A549 (cell line): ENCODE measurements around the gene IFI30. TPM values are rescaled to one million over a fixed set of nuclear protein-coding genes. Genes with fewer than 3 reads are reported as not detected.

ENCODE experiments used
- ATAC-seq, 2 experiments: fragments of 200-7000 bp in 1 of 2; fragments of >200 bp in 1 of 2; cut with Nextera tagmentation in 1 of 2; cut with Tn5 transposase in 1 of 2; 3 replicates each; pipeline versions ENCODE4 v1.8.0 to v1.9.1; 2018 to 2020; ENCODE audit warnings: mild to moderate bottlenecking in 1 of 2, moderate library complexity in 1 of 2
- CTCF ChIA-PET: fragments of 300-600 bp; sonication (Branson Sonifier 250); formaldehyde crosslinking; extraction: SDS; loops from one replicate; lab custom pipeline; 2021; ENCODE audit warnings: antibody characterized with exemption, inconsistent platforms; lab: Yijun Ruan, JAX
- POLR2A ChIA-PET: fragments of 350-600 bp; formaldehyde crosslinking; extraction: SDS; loops from one replicate; lab custom pipeline; 2021; ENCODE audit warnings: antibody characterized with exemption, inconsistent platforms; lab: Yijun Ruan, JAX
- DNase-seq, 2 experiments: peaks; one replicate each; pipeline versions ENCODE4 v3.0.0 to v3.0.0-alpha.2; 2011 to 2016; ENCODE audit warnings: low read depth in 1 of 2, low spot score in 1 of 2
- FAIRE-seq: peaks from 2 replicates; lab custom pipeline; 2011; peaks lifted over from hg19 to GRCh38; lab: Jason Lieb, UNC
- H3K27ac ChIP-seq, 2 experiments: fragments of >200 bp; sonication (Bioruptor Twin); formaldehyde crosslinking; 3 replicates each; pipeline ENCODE4 v1.5.1; 2016 to 2017
- H3K4me1 ChIP-seq: fragments of >200 bp; sonication (Bioruptor Twin); formaldehyde crosslinking; 3 replicates; pipeline ENCODE4 v1.6.1; 2016
- H3K4me2 ChIP-seq: fragments of >200 bp; sonication (Bioruptor Twin); formaldehyde crosslinking; 3 replicates; pipeline ENCODE4 v1.6.1; 2016
- H3K4me3 ChIP-seq: fragments of >200 bp; sonication (Bioruptor Twin); formaldehyde crosslinking; 3 replicates; pipeline ENCODE4 v1.5.1; 2016
- H3K9me3 ChIP-seq: fragments of >200 bp; sonication (Bioruptor Twin); formaldehyde crosslinking; 3 replicates; pipeline ENCODE4 v1.6.1; 2016
- CBX8 ChIP-seq: fragments of 200-600 bp; sonication (generic); IDR thresholded peaks from 2 replicates; pipeline ENCODE4 v1.6.1; 2016
- CHD2 ChIP-seq: fragments of 150-350 bp; IDR thresholded peaks from 2 replicates; pipeline ENCODE4 v1.6.1; 2014; ENCODE audit warnings: low read length; ENCODE audit not compliant: partially characterized antibody
- EHF ChIP-seq: fragments of 250-450 bp; sonication (Bioruptor Pico); IDR thresholded peaks from 2 replicates; pipeline ENCODE4 v1.5.0; 2020; ENCODE audit warnings: mild to moderate bottlenecking
- EHMT2 ChIP-seq: fragments of 200-600 bp; sonication (generic); IDR thresholded peaks from 2 replicates; pipeline ENCODE4 v1.6.1; 2016; ENCODE audit warnings: antibody characterized with exemption, low read depth, mild to moderate bottlenecking, moderate library complexity
- EP300 ChIP-seq, 2 experiments: fragments of >200 bp; sonication (Bioruptor Twin); formaldehyde crosslinking; IDR thresholded peaks; 2 replicates in 1 of 2; 3 replicates in 1 of 2; pipeline ENCODE4 v1.6.1; 2016 to 2017
- ESRRA ChIP-seq: fragments of 150-350 bp; IDR thresholded peaks from 2 replicates; pipeline ENCODE4 v1.6.1; 2014; ENCODE audit warnings: mild to moderate bottlenecking, low read length, borderline replicate concordance
- FOSB ChIP-seq: fragments of 250-450 bp; sonication (Bioruptor Pico); IDR thresholded peaks from 2 replicates; pipeline ENCODE4 v1.5.0; 2020; ENCODE audit warnings: mild to moderate bottlenecking, moderate library complexity
- FOSL2 ChIP-seq, 2 experiments: fragments of 450-650 bp in 1 of 2; fragments of >200 bp in 1 of 2; sonication (Bioruptor Twin) in 1 of 2; formaldehyde crosslinking; IDR thresholded peaks; 2 replicates each; pipeline versions ENCODE4 v1.5.0 to v1.6.1; 2016 to 2020; ENCODE audit warnings: mild to moderate bottlenecking in 1 of 2, moderate library complexity in 1 of 2
- FOXS1 ChIP-seq: fragments of 250-450 bp; sonication (Bioruptor Pico); IDR thresholded peaks from 2 replicates; pipeline ENCODE4 v1.5.0; 2020; ENCODE audit warnings: mild to moderate bottlenecking, moderate library complexity
- HEYL ChIP-seq: fragments of 250-450 bp; sonication (Bioruptor Pico); IDR thresholded peaks from 2 replicates; pipeline ENCODE4 v1.8.0; 2021; ENCODE audit warnings: mild to moderate bottlenecking, moderate library complexity
- HOXA7 ChIP-seq: fragments of 250-450 bp; sonication (Bioruptor Pico); IDR thresholded peaks from 2 replicates; pipeline ENCODE4 v1.5.0; 2020; ENCODE audit warnings: mild to moderate bottlenecking, moderate library complexity
- HOXB13 ChIP-seq: fragments of 250-450 bp; sonication (Bioruptor Pico); IDR thresholded peaks from 2 replicates; pipeline ENCODE4 v1.5.0; 2020; ENCODE audit warnings: low read depth, mild to moderate bottlenecking, moderate library complexity
- JUN ChIP-seq, 2 experiments: fragments of >200 bp; sonication (Bioruptor Twin); formaldehyde crosslinking; IDR thresholded peaks; 2 replicates in 1 of 2; 3 replicates in 1 of 2; pipeline ENCODE4 v1.6.1; 2016 to 2017
- JUNB ChIP-seq: fragments of >200 bp; sonication (Bioruptor Twin); formaldehyde crosslinking; IDR thresholded peaks from 2 replicates; pipeline ENCODE4 v1.6.1; 2016
- KDM1A ChIP-seq: fragments of 200-600 bp; sonication (generic); IDR thresholded peaks from 2 replicates; pipeline ENCODE4 v1.6.1; 2016; ENCODE audit warnings: low read depth, mild to moderate bottlenecking
- MAFK ChIP-seq: fragments of 450-650 bp; IDR thresholded peaks from 2 replicates; pipeline ENCODE4 v1.6.1; 2014; ENCODE audit not compliant: partially characterized antibody
- MYC ChIP-seq: IDR thresholded peaks from 2 replicates; pipeline ENCODE4 v1.6.1; 2012; ENCODE audit warnings: mild to moderate bottlenecking, inconsistent platforms, low read length, improper control_type of control experiment, borderline replicate concordance
- NR3C1 ChIP-seq: fragments of >200 bp; sonication (Bioruptor Twin); formaldehyde crosslinking; IDR thresholded peaks from 3 replicates; pipeline ENCODE4 v1.6.1; 2017
- POLR2A ChIP-seq: IDR thresholded peaks from 2 replicates; pipeline ENCODE4 v1.6.1; 2012; ENCODE audit warnings: mild to moderate bottlenecking, low read length
- RCOR1 ChIP-seq: fragments of 150-350 bp; IDR thresholded peaks from 2 replicates; pipeline ENCODE4 v1.6.1; 2014; ENCODE audit warnings: antibody characterized with exemption, low read length, low read depth
- SMC3 ChIP-seq: fragments of >200 bp; sonication (Bioruptor Twin); formaldehyde crosslinking; IDR thresholded peaks from 3 replicates; pipeline ENCODE4 v1.6.1; 2018; ENCODE audit warnings: inconsistent platforms
- SREBF2 ChIP-seq: fragments of 450-650 bp; IDR thresholded peaks from 2 replicates; pipeline ENCODE4 v1.6.1; 2014; ENCODE audit warnings: mild to moderate bottlenecking, moderate library complexity
- TFCP2L1 ChIP-seq: fragments of 250-450 bp; sonication (Bioruptor Pico); IDR thresholded peaks from 2 replicates; pipeline ENCODE4 v1.5.0; 2021; ENCODE audit warnings: mild to moderate bottlenecking
- TP53 ChIP-seq: fragments of 250-450 bp; sonication (Bioruptor Pico); IDR thresholded peaks from 2 replicates; pipeline ENCODE4 v1.5.0; 2021; ENCODE audit warnings: mild to moderate bottlenecking, moderate library complexity
- ZSCAN20 ChIP-seq: fragments of 250-450 bp; sonication (Bioruptor Pico); IDR thresholded peaks from 2 replicates; pipeline ENCODE4 v1.8.0; 2022; ENCODE audit warnings: mild to moderate bottlenecking, moderate library complexity
- WGBS: methylation state at CpG from one replicate; pipeline ENCODE4 v1.1.6; 2017; ENCODE audit errors: missing lambda C conversion rate; 5-methylcytosine and 5-hydroxymethylcytosine counted together
- polyA plus RNA-seq, 4 experiments: library from polyadenylated mRNA; depleted of rRNA in 3 of 4; stranded (reverse); fragments of >200 nt; fragmentation: RNase III in 1 of 4; extraction: RNeasy Plus Mini Kit Qiagen cat#74134 plus additional on column Dnase treatment in 1 of 4; gene quantifications; 2 replicates in 3 of 4; 3 replicates in 1 of 4; pipeline ENCODE4 v1.2.3, GENCODE V29; 2011 to 2017
- TF ChIP-seq, protein P1 (sequence below): IDR thresholded peaks from 2 replicates; pipeline ENCODE4 v1.6.1; 2012
- TF ChIP-seq, protein P2 (sequence below): fragments of 450-650 bp; IDR thresholded peaks from 2 replicates; pipeline ENCODE4 v1.6.1; 2014; ENCODE audit warnings: antibody characterized with exemption
- TF ChIP-seq, protein P3 (sequence below): fragments of 250-450 bp; sonication (Bioruptor Pico); IDR thresholded peaks from 2 replicates; pipeline ENCODE4 v1.5.0; 2021; ENCODE audit warnings: mild to moderate bottlenecking, moderate library complexity, borderline replicate concordance
- TF ChIP-seq, protein P4 (sequence below): fragments of 150-350 bp; IDR thresholded peaks from 2 replicates; pipeline ENCODE4 v1.6.1; 2014; ENCODE audit warnings: low read depth, mild to moderate bottlenecking, low read length

The IFI30 gene
- polyA plus RNA-seq, 2 of the 4 experiments (the other 2 are of a cell fraction): 11.2 to 13.5 TPM

DNA sequence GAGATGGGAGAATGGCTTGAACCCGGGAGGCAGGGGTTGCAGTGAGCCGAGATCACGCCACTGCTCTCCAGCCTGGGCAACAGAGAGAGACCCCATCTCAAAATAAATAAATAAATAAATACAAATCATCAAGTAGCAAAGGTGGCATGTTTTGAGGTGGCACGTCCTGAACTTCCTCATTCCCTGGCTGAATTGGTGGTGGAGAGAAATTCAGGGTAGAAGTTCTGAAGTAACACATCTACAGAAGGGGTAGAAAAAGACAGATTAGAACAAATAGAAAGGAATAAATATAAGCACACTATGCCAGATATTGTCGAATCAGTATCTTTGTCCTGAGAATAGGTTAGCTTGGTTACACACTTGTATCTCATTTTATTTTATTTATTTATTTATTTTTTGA, 6.3 kb downstream of the IFI30 start:
- no peak overlapping the region for H3K27ac ChIP-seq
- no peaks in the 10 kb centered on the region for H3K9me3 ChIP-seq
- POLR2A ChIA-PET: interaction anchor here (0.6 kb wide), 1 partner anchor 40 kb away, joined by 3 read pairs; no protein-coding TSS in a partner anchor
- H3K4me3 ChIP-seq: no peak overlapping the region
- CTCF ChIA-PET: interaction anchor here (1.2 to 1.8 kb wide), 4 partner anchors 9 to 72 kb away, joined by 3 to 5 read pairs (median 3); no protein-coding TSS in a partner anchor
- ATAC-seq: no peak
- H3K4me2 ChIP-seq: no peak overlapping the region
- FAIRE-seq: no peak
- no peak for DNase-seq
- TF ChIP-seq, protein P1, sequence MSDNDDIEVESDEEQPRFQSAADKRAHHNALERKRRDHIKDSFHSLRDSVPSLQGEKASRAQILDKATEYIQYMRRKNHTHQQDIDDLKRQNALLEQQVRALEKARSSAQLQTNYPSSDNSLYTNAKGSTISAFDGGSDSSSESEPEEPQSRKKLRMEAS: no peak
- no peak for TF ChIP-seq CHD2
- TF ChIP-seq TP53 (CRISPR knock-in tag): no peak
- TF ChIP-seq, all 56 proteins: peak for 0
- 77% methylated on average over 5 of the region's 5 CpGs for WGBS
- H3K4me1 ChIP-seq: no peaks in the 10 kb centered on the region

DNA sequence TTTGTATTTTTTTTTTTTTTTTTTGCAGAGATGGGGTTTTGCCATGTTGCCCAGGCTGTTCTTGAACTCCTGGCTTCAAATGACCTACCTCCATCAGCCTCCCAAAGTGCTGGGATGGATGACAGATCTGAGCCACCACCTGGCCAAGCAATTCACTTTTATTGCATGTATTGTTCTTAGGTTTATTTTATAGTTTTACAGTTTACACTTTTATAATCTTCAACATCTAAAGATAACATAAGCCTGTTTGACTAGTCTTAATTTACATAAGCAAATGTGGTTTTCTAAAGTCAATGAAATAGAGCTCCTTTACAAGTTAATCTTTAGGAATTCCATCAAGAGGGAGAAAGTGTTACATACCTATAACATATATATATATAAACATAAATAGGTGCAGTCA, 9.9 kb downstream of the IFI30 start:
- H3K9me3 ChIP-seq: no peaks in the 10 kb centered on the region
- ChIA-PET POLR2A (no interaction called here), CTCF (interaction anchor here (1.5 to 2.8 kb wide), 4 partner anchors 9 to 70 kb away, joined by 3 to 11 read pairs (median 9); partner anchors contain the start of gene MPV17L2)
- H3K4me1 ChIP-seq: no peaks in the 10 kb centered on the region
- no peak for FAIRE-seq
- TF ChIP-seq FOSB (CRISPR knock-in tag) (no peak), HOXB13 (no peak), EHF (no peak), TFCP2L1 (no peak), JUN (IDR thresholded peaks at IDR 0.05) (no peak), RCOR1 (no peak), POLR2A (no peak), SMC3 (no peak), EHMT2 (no peak)
- TF ChIP-seq, protein P2, sequence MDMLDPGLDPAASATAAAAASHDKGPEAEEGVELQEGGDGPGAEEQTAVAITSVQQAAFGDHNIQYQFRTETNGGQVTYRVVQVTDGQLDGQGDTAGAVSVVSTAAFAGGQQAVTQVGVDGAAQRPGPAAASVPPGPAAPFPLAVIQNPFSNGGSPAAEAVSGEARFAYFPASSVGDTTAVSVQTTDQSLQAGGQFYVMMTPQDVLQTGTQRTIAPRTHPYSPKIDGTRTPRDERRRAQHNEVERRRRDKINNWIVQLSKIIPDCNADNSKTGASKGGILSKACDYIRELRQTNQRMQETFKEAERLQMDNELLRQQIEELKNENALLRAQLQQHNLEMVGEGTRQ: no peak
- TF ChIP-seq, protein P3, sequence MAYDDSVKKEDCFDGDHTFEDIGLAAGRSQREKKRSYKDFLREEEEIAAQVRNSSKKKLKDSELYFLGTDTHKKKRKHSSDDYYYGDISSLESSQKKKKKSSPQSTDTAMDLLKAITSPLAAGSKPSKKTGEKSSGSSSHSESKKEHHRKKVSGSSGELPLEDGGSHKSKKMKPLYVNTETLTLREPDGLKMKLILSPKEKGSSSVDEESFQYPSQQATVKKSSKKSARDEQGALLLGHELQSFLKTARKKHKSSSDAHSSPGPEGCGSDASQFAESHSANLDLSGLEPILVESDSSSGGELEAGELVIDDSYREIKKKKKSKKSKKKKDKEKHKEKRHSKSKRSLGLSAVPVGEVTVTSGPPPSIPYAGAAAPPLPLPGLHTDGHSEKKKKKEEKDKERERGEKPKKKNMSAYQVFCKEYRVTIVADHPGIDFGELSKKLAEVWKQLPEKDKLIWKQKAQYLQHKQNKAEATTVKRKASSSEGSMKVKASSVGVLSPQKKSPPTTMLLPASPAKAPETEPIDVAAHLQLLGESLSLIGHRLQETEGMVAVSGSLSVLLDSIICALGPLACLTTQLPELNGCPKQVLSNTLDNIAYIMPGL: no peak
- no peak for DNase-seq
- no peak overlapping the region for H3K4me3 ChIP-seq
- H3K4me2 ChIP-seq: no peak overlapping the region
- no peak overlapping the region for H3K27ac ChIP-seq
- ATAC-seq: no peak

DNA sequence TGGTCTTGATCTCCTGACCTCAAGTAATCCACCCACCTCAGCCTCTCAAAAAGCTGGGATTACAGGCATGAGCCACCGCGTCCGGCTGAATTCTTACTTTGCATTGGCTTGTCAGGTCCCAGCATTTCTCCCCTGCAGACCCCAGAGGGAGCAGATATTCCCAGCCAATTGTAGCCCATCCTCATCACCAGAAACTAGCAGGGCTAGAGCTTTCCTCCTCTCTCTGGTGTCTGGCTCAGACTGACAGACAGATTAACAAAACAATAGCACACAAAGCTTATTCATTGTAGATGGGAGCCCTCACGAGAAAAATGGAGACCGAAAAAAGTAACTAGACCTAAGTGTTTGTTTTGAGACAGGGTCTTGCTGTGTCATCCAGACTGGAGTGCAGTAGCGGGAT, 11.9 kb downstream of the IFI30 start:
- 81% methylated on average over 6 of the region's 6 CpGs for whole genome bisulfite sequencing
- FAIRE-seq (no peak), DNase-seq (no peak), ATAC-seq (no peak)
- ChIA-PET CTCF (interaction anchor here (0.9 to 2.2 kb wide), 5 partner anchors 8 to 175 kb away, joined by 3 to 4 read pairs (median 3); no protein-coding TSS in a partner anchor), POLR2A (no interaction called here)
- Histone ChIP-seq H3K4me3 (no peak overlapping the region), H3K4me2 (no peak overlapping the region), H3K9me3 (no peaks in the 10 kb centered on the region), H3K27ac (no peak overlapping the region), H3K4me1 (no peaks in the 10 kb centered on the region)
- TF ChIP-seq, protein P4, sequence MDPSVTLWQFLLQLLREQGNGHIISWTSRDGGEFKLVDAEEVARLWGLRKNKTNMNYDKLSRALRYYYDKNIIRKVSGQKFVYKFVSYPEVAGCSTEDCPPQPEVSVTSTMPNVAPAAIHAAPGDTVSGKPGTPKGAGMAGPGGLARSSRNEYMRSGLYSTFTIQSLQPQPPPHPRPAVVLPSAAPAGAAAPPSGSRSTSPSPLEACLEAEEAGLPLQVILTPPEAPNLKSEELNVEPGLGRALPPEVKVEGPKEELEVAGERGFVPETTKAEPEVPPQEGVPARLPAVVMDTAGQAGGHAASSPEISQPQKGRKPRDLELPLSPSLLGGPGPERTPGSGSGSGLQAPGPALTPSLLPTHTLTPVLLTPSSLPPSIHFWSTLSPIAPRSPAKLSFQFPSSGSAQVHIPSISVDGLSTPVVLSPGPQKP: no peak
- TF ChIP-seq TP53 (CRISPR knock-in tag) (no peak), JUNB (no peak), CBX8 (no peak), TFCP2L1 (no peak), KDM1A (no peak)

DNA sequence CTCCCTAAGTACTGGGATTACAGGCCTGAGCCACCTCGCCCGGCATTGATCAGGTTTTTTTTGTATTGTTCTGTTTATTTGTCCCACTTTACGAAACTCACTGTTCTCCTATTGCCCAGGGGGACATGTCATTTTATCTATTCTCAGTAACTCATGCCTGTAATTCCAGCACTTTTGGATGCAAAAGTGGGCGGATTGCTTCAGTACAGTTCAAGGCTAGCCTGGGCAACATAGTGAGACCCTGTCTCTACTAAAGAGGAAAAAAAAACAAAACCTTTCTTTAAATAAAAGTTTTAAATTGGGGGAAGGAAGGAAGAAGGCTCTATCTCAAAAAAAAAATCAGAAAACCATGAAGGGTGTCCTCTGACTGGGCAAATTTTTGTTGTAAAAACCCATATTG, 16.7 kb downstream of the IFI30 start:
- H3K9me3 ChIP-seq: no peaks in the 10 kb centered on the region
- H3K27ac ChIP-seq: no peak overlapping the region
- H3K4me3 ChIP-seq: no peak overlapping the region
- 81% methylated on average over 4 of the region's 4 CpGs for WGBS
- H3K4me2 ChIP-seq: no peak overlapping the region
- FAIRE-seq: no peak
- DNase-seq: no peak
- CTCF ChIA-PET: interaction anchor here (1.4 to 5.8 kb wide), 5 partner anchors 27 to 91 kb away, joined by 3 to 60 read pairs (median 5); partner anchors contain the start of genes JUND and PIK3R2
- H3K4me1 ChIP-seq: peaks cover 14% of the 10 kb centered on the region; the same call in 2 of the 3 replicates
- no peak for ATAC-seq
- POLR2A ChIA-PET: no interaction called here
- TF ChIP-seq HEYL (CRISPR knock-in tag): no peak
- no peak for TF ChIP-seq ESRRA
- no peak for TF ChIP-seq NR3C1
- TF ChIP-seq SREBF2: no peak
- no peak for TF ChIP-seq FOSB (CRISPR knock-in tag)
- TF ChIP-seq MAFK: no peak
- TF ChIP-seq EHF: no peak
- no peak for TF ChIP-seq ZSCAN20 (CRISPR knock-in tag)
- no peak for TF ChIP-seq EP300 (IDR thresholded peaks at IDR 0.05)
- no peak for TF ChIP-seq FOXS1 (CRISPR knock-in tag)
- TF ChIP-seq FOSL2 (IDR thresholded peaks at IDR 0.05): no peak
- no peak for TF ChIP-seq FOSL2 (CRISPR knock-in tag; IDR thresholded peaks at IDR 0.05)
- TF ChIP-seq, protein P4: no peak
- TF ChIP-seq HOXA7 (CRISPR knock-in tag): no peak
- no peak for TF ChIP-seq MYC
